Measurements from ENCODE around the gene ITPR2.
"Not testable (repeated sequence)": the region's sequence is repeated elsewhere in the genome, so short reads cannot be mapped to it uniquely, and the experiment has no call there.

The ITPR2 gene

GRCh38 chr12:26694402-26694801 is 138.6 kb downstream of the ITPR2 start:
- Histone ChIP-seq H3K4me3 (no peak overlapping the region), H3K27ac (no peak overlapping the region)

- H3K4me3 ChIP-seq, result no peak overlapping the region
Measured at GRCh38 chr12:26692407-26692806, 140.6 kb downstream of the ITPR2 start.

GRCh38 chr12:26691234-26691970 is 141.6 kb downstream of the ITPR2 start:
- H3K4me3 ChIP-seq, result no peak overlapping the region
- H3K27ac ChIP-seq, result no peak overlapping the region

More at GRCh38 chr12:26692407-26692806, 140.6 kb downstream of the ITPR2 start:
- H3K27ac ChIP-seq, result no peak overlapping the region

- H3K27ac ChIP-seq, result no peak overlapping the region
- no peak overlapping the region for H3K4me3 ChIP-seq
Measured at GRCh38 chr12:26690601-26691000, 142.4 kb downstream of the ITPR2 start.

- no peak overlapping the region for H3K4me3 ChIP-seq
- H3K27ac ChIP-seq, result no peak overlapping the region
Measured at GRCh38 chr12:26689281-26689841, 143.6 kb downstream of the ITPR2 start.

- no peak overlapping the region for H3K27ac ChIP-seq
- H3K4me3 ChIP-seq, result no peak overlapping the region
Measured at GRCh38 chr12:26688344-26688904, 144.6 kb downstream of the ITPR2 start.

- Histone ChIP-seq H3K4me3 (no peak overlapping the region), H3K27ac (no peak overlapping the region)
Measured at GRCh38 chr12:26686408-26686807, 146.6 kb downstream of the ITPR2 start.

- H3K27ac ChIP-seq, result no peak overlapping the region
Measured at GRCh38 chr12:26684101-26684500, 148.9 kb downstream of the ITPR2 start.

GRCh38 chr12:26683443-26683842 is 149.6 kb downstream of the ITPR2 start:
- H3K27ac ChIP-seq, result no peak overlapping the region
- no peak overlapping the region for H3K4me3 ChIP-seq

More at GRCh38 chr12:26684101-26684500, 148.9 kb downstream of the ITPR2 start:
- no peak overlapping the region for H3K4me3 ChIP-seq

GRCh38 chr12:26680727-26681455 is 152.1 kb downstream of the ITPR2 start:
- Histone ChIP-seq H3K4me3 (no peak overlapping the region), H3K27ac (no peak overlapping the region)

GRCh38 chr12:26678697-26679660 is 154.0 kb downstream of the ITPR2 start:
- Histone ChIP-seq H3K27ac (no peak overlapping the region), H3K4me3 (no peak overlapping the region)

GRCh38 chr12:26671487-26671886 is 161.5 kb downstream of the ITPR2 start:
- not testable (repeated sequence) for H3K27ac ChIP-seq, H3K4me3 ChIP-seq

GRCh38 chr12:26668847-26669246 is 164.1 kb downstream of the ITPR2 start:
- H3K4me3 ChIP-seq, result no peak overlapping the region
- no peak overlapping the region for H3K27ac ChIP-seq

GRCh38 chr12:26668230-26668629 is 164.8 kb downstream of the ITPR2 start:
- Histone ChIP-seq H3K27ac (no peak overlapping the region), H3K4me3 (no peak overlapping the region)

- Histone ChIP-seq H3K4me3 (no peak overlapping the region), H3K27ac (no peak overlapping the region)
Measured at GRCh38 chr12:26666286-26666685, 166.7 kb downstream of the ITPR2 start.

GRCh38 chr12:26661399-26661798 is 171.6 kb downstream of the ITPR2 start:
- Histone ChIP-seq H3K4me3 (no peak overlapping the region), H3K27ac (no peak overlapping the region)

- Histone ChIP-seq H3K4me3 (no peak overlapping the region), H3K27ac (no peak overlapping the region)
Measured at GRCh38 chr12:26659930-26660329, 173.1 kb downstream of the ITPR2 start.

GRCh38 chr12:26658991-26659390 is 174.0 kb downstream of the ITPR2 start:
- Histone ChIP-seq H3K4me3 (no peak overlapping the region), H3K27ac (no peak overlapping the region)

GRCh38 chr12:26654623-26655022 is 178.4 kb downstream of the ITPR2 start:
- Histone ChIP-seq H3K4me3 (no peak overlapping the region), H3K27ac (no peak overlapping the region)
